Aorta (tissue), 5 donors: ENCODE data around the gene PCSK7. TPM values are rescaled to one million over a fixed set of nuclear protein-coding genes. Genes with fewer than 3 reads are reported as not detected.
"Not testable (repeated sequence)": the region's sequence is repeated elsewhere in the genome, so short reads cannot be mapped to it uniquely, and the experiment has no call there.

Experiments used
- ATAC-seq: fragments of 200-7000 bp; cut with Tn5 transposase; one replicate; pipeline ENCODE4 v1.9.1; 2022; ENCODE audit warnings: moderate library complexity; ENCODE audit not compliant: low FRiP score
- DNase-seq, 2 donors: peaks; one replicate each; pipeline ENCODE4 v3.0.0-alpha.2; 2020
- H3K27ac ChIP-seq, 2 donors: one replicate each; pipeline ENCODE4 v1.5.1; 2013; ENCODE audit warnings: low read length in 2 of 2, mild to moderate bottlenecking in 2 of 2, moderate library complexity in 2 of 2, control low read depth in 1 of 2, inconsistent platforms in 1 of 2, low read depth in 1 of 2
- H3K27me3 ChIP-seq, 2 donors: one replicate each; pipeline ENCODE4 v1.6.1; 2013; ENCODE audit warnings: control low read depth in 1 of 2, low read length in 1 of 2, mild to moderate bottlenecking in 1 of 2, moderate library complexity in 1 of 2; ENCODE audit not compliant: insufficient read depth in 2 of 2, control insufficient read depth in 1 of 2
- H3K36me3 ChIP-seq, 2 donors: one replicate each; pipeline ENCODE4 v1.6.1; 2013; ENCODE audit warnings: control low read depth in 1 of 2, low read length in 1 of 2, mild to moderate bottlenecking in 1 of 2; ENCODE audit not compliant: insufficient read depth in 2 of 2, control insufficient read depth in 1 of 2
- H3K4me1 ChIP-seq, 2 donors: one replicate each; pipeline ENCODE4 v1.6.1; 2013; ENCODE audit warnings: low read length in 2 of 2, control low read depth in 1 of 2, mild to moderate bottlenecking in 1 of 2, moderate library complexity in 1 of 2; ENCODE audit not compliant: insufficient read depth in 2 of 2, control insufficient read depth in 1 of 2
- H3K4me3 ChIP-seq, 2 donors: one replicate each; pipeline ENCODE4 v1.5.1; 2013; ENCODE audit warnings: low read length in 2 of 2, control low read depth in 1 of 2, mild to moderate bottlenecking in 1 of 2
- H3K9me3 ChIP-seq: one replicate; pipeline ENCODE4 v1.6.1; 2013; ENCODE audit warnings: mild to moderate bottlenecking, low read length; ENCODE audit not compliant: control insufficient read depth
- WGBS, 2 donors: extraction: QIAGEN DNeasy Blood & Tissue Kit; methylation state at CpG; one replicate each; pipeline ENCODE4 v1.1.7; 2013; 5-methylcytosine and 5-hydroxymethylcytosine counted together
- intact Hi-C, 2 donors: fragments of 100-400 bp; cut with DNase I; formaldehyde crosslinking; loops; one replicate each; pipeline versions ENCODE4 v1.14.2 to v1.15.0; 2022
- polyA plus RNA-seq, 2 donors: library from polyadenylated mRNA; stranded (reverse); fragments of 200-250 nt; gene quantifications; one replicate each; pipeline ENCODE4 v1.2.3, GENCODE V29; 2013
- total RNA-seq, 2 donors: library from RNA; stranded (reverse); fragmentation: NEBNext Ultra II Directional; extraction: Animal tissue kit (Norgen Biotek cat#: 25700); gene quantifications; one replicate each; pipeline ENCODE4 v1.2.1, GENCODE V29; 2021
- donor health status: healthy with polysubstance abuse.
- donor health status: Bipolar disorder and iron deficiency.
- donor health status: DM: no; HTN: no; CAD: no.
- donor health status: DM: no; HTN: no; CAD: no.
- donor health status: DM: yes; HTN: yes; CAD: no.

PCSK7 gene
- total and polyA plus RNA-seq, 4 donors = 23.5 to 71.5 (median 54.9) TPM

DNA sequence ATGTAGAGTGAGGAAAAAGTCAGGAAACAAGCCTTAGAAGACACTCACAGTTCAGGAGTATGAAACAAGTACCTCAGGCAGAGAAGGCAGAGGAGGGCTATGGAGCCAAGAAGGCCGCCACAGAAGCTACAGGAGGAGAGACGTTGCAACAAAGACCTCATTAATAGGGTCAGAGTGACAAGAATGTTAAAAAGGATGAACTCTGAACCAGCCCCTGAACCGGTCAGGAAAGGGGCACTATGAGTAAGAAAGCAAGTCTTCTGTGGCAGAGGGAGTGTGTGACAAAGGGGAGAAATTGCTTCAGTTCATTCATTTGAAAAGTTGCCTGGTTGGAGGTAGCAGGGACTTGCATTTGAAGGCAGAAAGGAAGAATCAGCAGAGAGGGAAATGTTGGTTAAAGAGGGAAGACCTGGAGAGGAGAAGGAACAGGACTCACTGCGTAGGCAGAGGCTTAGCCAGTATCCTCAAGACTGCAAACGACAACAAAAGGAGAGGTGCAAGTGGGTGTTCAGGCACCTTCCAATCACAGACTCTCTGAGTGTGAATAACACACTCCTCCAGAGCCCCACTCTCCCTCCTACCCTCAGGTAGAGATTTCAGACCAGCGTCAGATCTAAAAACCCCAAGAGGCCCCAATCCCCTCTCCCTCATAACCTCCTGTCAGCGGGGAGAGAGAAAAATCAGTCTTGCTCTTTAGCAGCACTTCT lies 17.3 kb downstream of the PCSK7 start:
- H3K36me3 ChIP-seq = no peaks in the 10 kb centered on the region
- peak overlapping the region; percentile 17 to 49 for H3K27ac ChIP-seq
- DNase-seq (peak in 1 of 2 donors; percentile 16), ATAC-seq (no peak)
- no peaks in the 10 kb centered on the region for H3K27me3 ChIP-seq
- 90 to 92% methylated on average over 7 of the region's 7 CpGs for WGBS, 2 donors
- no peaks in the 10 kb centered on the region for H3K9me3 ChIP-seq
- peaks cover 4 to 13% of the 10 kb centered on the region in 2 donors for H3K4me1 ChIP-seq
- intact Hi-C loops = no loop called here
- no peak overlapping the region for H3K4me3 ChIP-seq

DNA sequence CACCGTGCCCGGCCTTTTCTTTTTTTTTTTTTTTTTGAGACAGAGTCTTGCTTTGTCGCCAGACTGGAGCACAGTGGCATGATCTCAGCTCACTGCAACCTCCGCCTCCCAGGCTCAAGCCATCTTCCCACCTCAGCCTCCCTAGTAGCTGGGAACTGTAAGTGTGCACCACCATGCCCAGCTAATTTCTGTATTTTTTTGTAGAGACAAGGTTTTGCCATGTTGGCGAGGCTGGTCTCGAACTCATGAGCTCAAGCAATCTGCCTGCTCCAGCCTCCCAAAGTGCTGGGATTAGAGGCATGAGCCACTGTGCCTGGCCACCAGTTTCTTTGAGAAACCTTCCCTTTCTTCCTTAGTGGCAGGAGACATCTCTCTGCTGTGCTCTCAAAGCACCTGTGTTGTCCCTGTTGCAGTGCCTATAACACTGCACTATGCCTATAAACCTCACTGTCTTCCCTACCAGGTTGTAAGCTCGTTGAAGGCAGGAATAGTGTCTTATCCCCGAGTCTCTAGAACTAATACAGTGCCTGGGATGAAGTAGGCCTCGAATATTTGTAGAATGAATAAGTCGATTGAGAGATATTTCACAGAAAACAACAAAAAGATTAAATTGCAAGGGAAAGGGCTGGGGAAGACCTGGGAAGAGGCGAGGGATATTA lies 19.0 kb downstream of the PCSK7 start:
- ATAC-seq (no peak), DNase-seq (no peak)
- peaks cover 2 to 6% of the 10 kb centered on the region in 2 donors for H3K4me1 ChIP-seq
- no peaks in the 10 kb centered on the region for H3K27me3 ChIP-seq
- H3K27ac ChIP-seq = peak overlapping the region in 1 of 2 donors; percentile 21
- WGBS, 2 donors = 92 to 93% methylated on average over 11 of the region's 11 CpGs
- H3K9me3 ChIP-seq = no peaks in the 10 kb centered on the region
- no peaks in the 10 kb centered on the region for H3K36me3 ChIP-seq
- H3K4me3 ChIP-seq = no peak overlapping the region
- intact Hi-C loops = no loop called here

DNA sequence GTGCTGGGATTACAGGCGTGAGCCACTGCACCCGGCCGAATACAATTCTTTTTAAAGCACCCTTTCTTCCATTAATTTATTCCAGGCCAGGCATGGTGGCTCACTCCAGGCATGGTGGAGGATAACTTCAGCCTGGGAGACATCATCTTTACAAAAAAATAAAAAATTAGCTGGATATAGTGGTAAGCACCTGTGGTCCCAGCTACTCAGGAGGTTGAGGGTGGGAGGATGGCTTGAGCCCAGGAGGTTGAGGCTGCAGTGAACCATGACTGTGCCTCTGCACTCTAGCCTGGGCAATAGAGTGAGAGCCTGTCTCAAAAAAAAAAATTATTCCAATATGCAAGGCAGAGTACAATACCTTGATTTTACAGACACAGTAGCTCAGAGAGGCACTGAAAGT lies 21.3 kb downstream of the PCSK7 start:
- H3K27me3 ChIP-seq = no peaks in the 10 kb centered on the region
- ATAC-seq (no peak), DNase-seq (no peak)
- H3K4me1 ChIP-seq = no peaks in the 10 kb centered on the region
- no peaks in the 10 kb centered on the region for H3K9me3 ChIP-seq
- no peaks in the 10 kb centered on the region for H3K36me3 ChIP-seq
- H3K4me3 ChIP-seq = no peak overlapping the region
- intact Hi-C loops = no loop called here
- H3K27ac ChIP-seq = no peak overlapping the region
- WGBS, 2 donors = 93 to 94% methylated on average over 3 of the region's 3 CpGs

- not testable (repeated sequence) for DNase-seq, H3K9me3 ChIP-seq, H3K4me3 ChIP-seq, H3K4me1 ChIP-seq, H3K27ac ChIP-seq, H3K36me3 ChIP-seq, H3K27me3 ChIP-seq, ATAC-seq
- intact Hi-C loops = loop anchor here in 1 of 2 donors (5.0 kb wide), 1 partner anchor 77 kb away; no protein-coding TSS in a partner anchor
- 81 to 82% methylated on average over 7 to 8 of the region's 8 CpGs for WGBS, 2 donors
Measured at GRCh38 chr11:117209351-117210125, 22.3 kb downstream of the PCSK7 start.

- intact Hi-C loops = loop anchor here in 1 of 2 donors (5.0 kb wide), 1 partner anchor 76 kb away; no protein-coding TSS in a partner anchor
- ATAC-seq, H3K27me3 ChIP-seq, H3K4me3 ChIP-seq, H3K27ac ChIP-seq, H3K4me1 ChIP-seq, H3K9me3 ChIP-seq: not testable (repeated sequence)
- H3K36me3 ChIP-seq = peaks cover 0 to 12% of the 10 kb centered on the region in 2 donors
- peak; percentile 56 to 87 for DNase-seq
- WGBS, 2 donors = 73 to 78% methylated on average over 9 of the region's 13 CpGs
Measured at GRCh38 chr11:117208710-117209109, 23.2 kb downstream of the PCSK7 start.

GRCh38 chr11:117207481-117207880 lies 24.4 kb downstream of the PCSK7 start:
- H3K4me1 ChIP-seq, H3K27ac ChIP-seq, H3K9me3 ChIP-seq, DNase-seq, ATAC-seq, H3K4me3 ChIP-seq, H3K27me3 ChIP-seq: not testable (repeated sequence)
- intact Hi-C loops = loop anchor here in 1 of 2 donors (5.0 kb wide), 1 partner anchor 75 kb away; no protein-coding TSS in a partner anchor
- WGBS, 2 donors = 76 to 87% methylated on average over 5 of the region's 5 CpGs
- peaks cover 0 to 13% of the 10 kb centered on the region in 2 donors for H3K36me3 ChIP-seq

GRCh38 chr11:117206859-117207258 lies 25.0 kb downstream of the PCSK7 start:
- H3K4me1 ChIP-seq, DNase-seq, H3K27me3 ChIP-seq, H3K27ac ChIP-seq, H3K4me3 ChIP-seq, H3K9me3 ChIP-seq: not testable (repeated sequence)
- ATAC-seq = peak; percentile 56
- peaks cover 0 to 18% of the 10 kb centered on the region in 2 donors for H3K36me3 ChIP-seq
- 69 to 72% methylated on average over 5 to 6 of the region's 11 CpGs for WGBS, 2 donors
- intact Hi-C loops = loop anchor here in 1 of 2 donors (5.0 kb wide), 1 partner anchor 75 kb away; no protein-coding TSS in a partner anchor

DNA sequence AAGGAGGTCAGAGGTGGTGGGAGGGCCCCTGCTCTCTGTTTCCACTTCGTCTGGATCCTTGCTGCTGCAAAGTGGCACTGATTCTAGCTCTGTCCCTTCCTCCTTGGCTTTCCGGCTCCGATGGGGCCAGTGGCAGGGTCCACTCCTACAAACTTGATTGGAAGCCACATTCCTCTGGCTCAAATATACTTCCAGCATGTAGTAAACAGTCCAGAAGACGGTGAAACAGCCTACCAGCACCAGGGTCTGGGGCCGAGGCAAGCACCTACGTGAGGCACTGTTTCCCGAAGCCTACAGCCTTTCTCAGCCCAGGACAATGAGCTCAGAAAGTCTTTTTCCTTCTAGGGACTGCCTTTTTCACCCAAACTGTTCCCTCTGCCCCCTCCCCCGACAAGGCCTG lies 25.8 kb downstream of the PCSK7 start:
- H3K27ac ChIP-seq = peak overlapping the region in 1 of 2 donors; percentile 8
- intact Hi-C loops = loop anchor here in 1 of 2 donors (5.0 kb wide), 1 partner anchor 74 kb away; no protein-coding TSS in a partner anchor
- not testable (repeated sequence) for DNase-seq, H3K9me3 ChIP-seq, H3K4me3 ChIP-seq, H3K27me3 ChIP-seq, H3K4me1 ChIP-seq
- 31 to 43% methylated on average over 6 to 8 of the region's 8 CpGs for WGBS, 2 donors
- H3K36me3 ChIP-seq = peaks cover 0 to 21% of the 10 kb centered on the region in 2 donors
- peak; percentile 8 for ATAC-seq
